GM04504 (cell line): ENCODE measurements around the gene CSAG2.

Source experiments
- DNase-seq: peaks from one replicate; pipeline ENCODE4 v3.0.0-alpha.2; 2012; ENCODE audit warnings: low read depth

The CSAG2 gene

GRCh38 chrX:152663086-152663485, 46.0 kb downstream of the CSAG2 start:
- no peak for DNase-seq

- DNase-seq: no peak
Measured at GRCh38 chrX:152658302-152658701, 50.8 kb downstream of the CSAG2 start.
